Endodermal cell (in vitro differentiated cells): Measurements from ENCODE around the gene AGT. TPM values are rescaled to one million over a fixed set of nuclear protein-coding genes. Genes with fewer than 3 reads are reported as not detected.

ENCODE experiments used
- DNase-seq: peaks from one replicate; pipeline ENCODE4 v3.0.0-alpha.2; 2017
- H3K27ac ChIP-seq: 2 replicates; pipeline ENCODE4 v1.5.1; 2013; ENCODE audit warnings: mild to moderate bottlenecking, low read depth, low read length, moderate library complexity
- H3K27me3 ChIP-seq: 2 replicates; pipeline ENCODE4 v1.6.1; 2013; ENCODE audit warnings: mild to moderate bottlenecking, low read length, moderate library complexity; ENCODE audit not compliant: insufficient read depth, control insufficient read depth, poor library complexity, severe bottlenecking
- H3K36me3 ChIP-seq: 2 replicates; pipeline ENCODE4 v1.7.0; 2013; ENCODE audit warnings: mild to moderate bottlenecking, low read length, moderate library complexity; ENCODE audit not compliant: control insufficient read depth, insufficient read depth
- H3K4me1 ChIP-seq: one replicate; pipeline ENCODE4 v1.7.0; 2013; ENCODE audit warnings: low read length; ENCODE audit not compliant: control insufficient read depth, insufficient read depth
- H3K4me3 ChIP-seq: 2 replicates; pipeline ENCODE4 v1.5.1; 2013; ENCODE audit warnings: mild to moderate bottlenecking, low read length, moderate library complexity
- H3K9ac ChIP-seq: 2 replicates; pipeline ENCODE4 v1.6.1; 2013; ENCODE audit warnings: mild to moderate bottlenecking, low read length, moderate library complexity; ENCODE audit not compliant: poor library complexity, severe bottlenecking; ENCODE audit errors: extremely low read depth
- H3K9me3 ChIP-seq: 2 replicates; pipeline ENCODE4 v1.6.1; 2013; ENCODE audit warnings: mild to moderate bottlenecking, low read length, moderate library complexity; ENCODE audit not compliant: control insufficient read depth
- H3K27ac Mint-ChIP-seq: 2 replicates; pipeline ENCODE4 v1.8.0; 2020; ENCODE audit warnings: mixed read lengths
- H3K27me3 Mint-ChIP-seq: 2 replicates; pipeline ENCODE4 v1.8.0; 2021; ENCODE audit warnings: mild to moderate bottlenecking, mixed read lengths; ENCODE audit not compliant: insufficient read depth
- H3K36me3 Mint-ChIP-seq: 2 replicates; pipeline ENCODE4 v1.8.0; 2020; ENCODE audit warnings: low read depth, mixed read lengths
- H3K4me1 Mint-ChIP-seq: 2 replicates; pipeline ENCODE4 v1.8.0; 2020; ENCODE audit warnings: mixed read lengths
- H3K4me3 Mint-ChIP-seq: 2 replicates; pipeline ENCODE4 v1.8.0; 2020; ENCODE audit warnings: mild to moderate bottlenecking, moderate library complexity, mixed read lengths
- H3K9me3 Mint-ChIP-seq: 2 replicates; pipeline ENCODE4 v1.8.0; 2020; ENCODE audit warnings: mild to moderate bottlenecking, mixed read lengths
- WGBS, 2 experiments: methylation state at CpG; one replicate each; pipeline versions ENCODE4 v1.1.5 to v1.1.7; 2013; ENCODE audit warnings: missing lambda C conversion rate in 2 of 2, mixed read lengths in 1 of 2; ENCODE audit not compliant: insufficient coverage in 1 of 2, insufficient read length in 1 of 2; 5-methylcytosine and 5-hydroxymethylcytosine counted together
- total RNA-seq, 2 donors: library from RNA; stranded (reverse); fragmentation: NEBNext Ultra II Directional in 1 of 2; extraction: Animal tissue kit (Norgen Biotek cat#: 25700) in 1 of 2; gene quantifications; 2 replicates in 1 of 2; 3 replicates in 1 of 2; pipeline ENCODE4 v1.2.1, GENCODE V29; 2021
- TF ChIP-seq, protein P1 (sequence below): fragments of 200-600 bp; sonication (generic); conservative IDR thresholded peaks from 2 replicates; pipeline ENCODE4 v1.5.0; 2021; ENCODE audit warnings: antibody characterized with exemption, mild to moderate bottlenecking

The AGT gene
- total RNA-seq, 2 donors from 2014 or later, result not detected

- Histone ChIP-seq H3K4me3 (no peak overlapping the region), H3K27ac (no peak overlapping the region), H3K27me3 (no peaks in the 10 kb centered on the region), H3K9me3 (no peaks in the 10 kb centered on the region), H3K4me1 (no peaks in the 10 kb centered on the region), H3K36me3 (no peaks in the 10 kb centered on the region), H3K9ac (no peak overlapping the region)
- Mint-ChIP-seq H3K27me3 (peaks cover 2% of the 10 kb centered on the region), H3K27ac (no peak overlapping the region), H3K4me1 (peaks cover 3% of the 10 kb centered on the region), H3K4me3 (no peak overlapping the region), H3K36me3 (no peaks in the 10 kb centered on the region), H3K9me3 (no peaks in the 10 kb centered on the region)
- no peak for DNase-seq
- TF ChIP-seq, protein P1, sequence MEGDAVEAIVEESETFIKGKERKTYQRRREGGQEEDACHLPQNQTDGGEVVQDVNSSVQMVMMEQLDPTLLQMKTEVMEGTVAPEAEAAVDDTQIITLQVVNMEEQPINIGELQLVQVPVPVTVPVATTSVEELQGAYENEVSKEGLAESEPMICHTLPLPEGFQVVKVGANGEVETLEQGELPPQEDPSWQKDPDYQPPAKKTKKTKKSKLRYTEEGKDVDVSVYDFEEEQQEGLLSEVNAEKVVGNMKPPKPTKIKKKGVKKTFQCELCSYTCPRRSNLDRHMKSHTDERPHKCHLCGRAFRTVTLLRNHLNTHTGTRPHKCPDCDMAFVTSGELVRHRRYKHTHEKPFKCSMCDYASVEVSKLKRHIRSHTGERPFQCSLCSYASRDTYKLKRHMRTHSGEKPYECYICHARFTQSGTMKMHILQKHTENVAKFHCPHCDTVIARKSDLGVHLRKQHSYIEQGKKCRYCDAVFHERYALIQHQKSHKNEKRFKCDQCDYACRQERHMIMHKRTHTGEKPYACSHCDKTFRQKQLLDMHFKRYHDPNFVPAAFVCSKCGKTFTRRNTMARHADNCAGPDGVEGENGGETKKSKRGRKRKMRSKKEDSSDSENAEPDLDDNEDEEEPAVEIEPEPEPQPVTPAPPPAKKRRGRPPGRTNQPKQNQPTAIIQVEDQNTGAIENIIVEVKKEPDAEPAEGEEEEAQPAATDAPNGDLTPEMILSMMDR, result no peak
- 95% methylated on average over 7 to 18 of the region's 18 CpGs for WGBS, 2 experiments
Measured at GRCh38 chr1:230705289-230706019, 8.5 kb downstream of the AGT start.

- H3K9me3 ChIP-seq, result no peaks in the 10 kb centered on the region
- no peak overlapping the region for H3K4me3 ChIP-seq
- no peaks in the 10 kb centered on the region for H3K36me3 Mint-ChIP-seq
- TF ChIP-seq, protein P1, result no peak
- no peak for DNase-seq
- no peak overlapping the region for H3K27ac Mint-ChIP-seq
- no peaks in the 10 kb centered on the region for H3K36me3 ChIP-seq
- peaks cover 3% of the 10 kb centered on the region for H3K4me1 Mint-ChIP-seq
- H3K27ac ChIP-seq, result no peak overlapping the region
- peaks cover 2% of the 10 kb centered on the region for H3K27me3 Mint-ChIP-seq
- no peak overlapping the region for H3K9ac ChIP-seq
- no peaks in the 10 kb centered on the region for H3K9me3 Mint-ChIP-seq
- no peaks in the 10 kb centered on the region for H3K27me3 ChIP-seq
- H3K4me1 ChIP-seq, result no peaks in the 10 kb centered on the region
- 90 to 93% methylated on average over 6 to 7 of the region's 7 CpGs for WGBS, 2 experiments
- no peak overlapping the region for H3K4me3 Mint-ChIP-seq
Measured at GRCh38 chr1:230704830-230705229, 9.1 kb downstream of the AGT start.

- Histone ChIP-seq H3K4me1 (no peaks in the 10 kb centered on the region), H3K4me3 (no peak overlapping the region), H3K9me3 (no peaks in the 10 kb centered on the region), H3K36me3 (no peaks in the 10 kb centered on the region), H3K27me3 (no peaks in the 10 kb centered on the region), H3K9ac (no peak overlapping the region), H3K27ac (no peak overlapping the region)
- Mint-ChIP-seq H3K4me1 (peaks cover 3% of the 10 kb centered on the region), H3K27ac (no peak overlapping the region), H3K27me3 (peaks cover 2% of the 10 kb centered on the region), H3K4me3 (no peak overlapping the region), H3K9me3 (no peaks in the 10 kb centered on the region), H3K36me3 (no peaks in the 10 kb centered on the region)
- DNase-seq, result no peak
- TF ChIP-seq, protein P1, result no peak
- WGBS, 2 experiments, result 91 to 93% methylated on average over 4 to 8 of the region's 8 CpGs
Measured at GRCh38 chr1:230703679-230704385, 10.1 kb downstream of the AGT start.
